SHP77 treated with DMSO at 0.1 percent for 48 hours (cell line): ENCODE measurements around the gene MAP3K10.
A peak's percentile ranks its signal among the peaks of the same experiment; 100 is the strongest.
"Not testable (repeated sequence)": the region's sequence is repeated elsewhere in the genome, so short reads cannot be mapped to it uniquely, and the experiment has no call there.

Experiments used
- DNase-seq: peaks from one replicate; lab custom pipeline; 2025; lab: John Stamatoyannopoulos, UW

Gene MAP3K10

DNA sequence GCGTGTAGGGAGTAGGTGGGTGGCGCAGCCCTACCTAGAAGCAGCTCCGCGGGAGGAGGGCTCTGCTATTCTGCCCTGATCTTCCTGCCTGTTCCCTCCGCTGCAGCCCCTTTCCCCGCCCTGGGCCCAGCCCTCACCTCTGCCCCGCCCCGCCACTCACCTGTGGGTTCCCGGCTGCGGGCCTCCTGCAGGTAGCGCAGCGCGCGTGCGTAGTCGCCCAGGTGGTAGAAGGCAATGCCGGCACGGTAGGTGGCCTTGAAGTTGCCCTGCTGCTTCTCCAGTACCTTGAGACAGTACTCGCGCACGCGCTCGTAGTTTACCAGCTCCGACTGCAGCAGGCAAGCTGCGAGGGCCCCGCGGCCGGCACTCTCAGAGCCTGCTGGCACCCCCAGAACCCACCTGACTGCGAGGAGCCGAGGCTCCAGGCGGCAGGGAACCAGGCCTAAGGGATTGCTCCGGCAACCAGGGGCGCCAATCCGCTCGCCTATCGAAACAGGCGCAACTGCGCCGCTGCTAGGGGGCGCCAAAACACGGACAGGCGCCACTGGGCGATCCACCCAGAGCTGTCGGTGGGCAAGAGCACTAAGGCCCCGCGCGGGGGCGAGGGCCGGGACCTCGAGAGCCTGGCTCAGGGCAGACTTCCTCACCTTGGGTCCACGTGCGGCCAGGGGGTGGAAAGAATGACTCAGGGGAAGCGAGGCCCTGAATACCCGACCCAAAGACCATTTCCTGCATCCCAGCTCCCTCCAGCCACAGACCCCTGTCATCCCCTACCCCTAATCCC, 26.0 kb downstream of the MAP3K10 start:
- no peak for DNase-seq

GRCh38 chr19:40217934-40218890, 27.0 kb downstream of the MAP3K10 start, which contains the start of gene TTC9B:
TSS of gene TTC9B (minus strand) at chr19:40218384. CDS start at chr19:40218381, 3 bp downstream.
- no peak for DNase-seq

DNA sequence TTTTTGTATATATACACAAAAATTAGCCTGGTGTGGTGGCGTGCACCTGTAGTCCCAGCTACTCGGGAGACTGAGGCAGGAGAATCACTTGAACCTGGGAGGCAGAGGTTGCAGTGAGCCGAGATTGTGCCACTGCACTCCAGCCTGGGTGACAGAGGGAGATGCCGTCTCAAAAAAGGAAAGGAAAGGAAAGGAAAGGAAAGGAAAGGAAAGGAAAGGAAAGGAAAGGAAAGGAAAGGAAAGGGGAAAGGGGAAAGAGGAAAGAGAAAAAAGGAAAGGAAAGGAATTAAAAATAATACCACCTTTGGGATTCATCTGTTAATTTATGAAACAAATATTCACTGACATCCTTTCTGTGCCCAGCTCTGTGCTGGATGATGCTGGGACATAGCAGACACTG, 27.8 kb downstream of the MAP3K10 start:
- not testable (repeated sequence) for DNase-seq

DNA sequence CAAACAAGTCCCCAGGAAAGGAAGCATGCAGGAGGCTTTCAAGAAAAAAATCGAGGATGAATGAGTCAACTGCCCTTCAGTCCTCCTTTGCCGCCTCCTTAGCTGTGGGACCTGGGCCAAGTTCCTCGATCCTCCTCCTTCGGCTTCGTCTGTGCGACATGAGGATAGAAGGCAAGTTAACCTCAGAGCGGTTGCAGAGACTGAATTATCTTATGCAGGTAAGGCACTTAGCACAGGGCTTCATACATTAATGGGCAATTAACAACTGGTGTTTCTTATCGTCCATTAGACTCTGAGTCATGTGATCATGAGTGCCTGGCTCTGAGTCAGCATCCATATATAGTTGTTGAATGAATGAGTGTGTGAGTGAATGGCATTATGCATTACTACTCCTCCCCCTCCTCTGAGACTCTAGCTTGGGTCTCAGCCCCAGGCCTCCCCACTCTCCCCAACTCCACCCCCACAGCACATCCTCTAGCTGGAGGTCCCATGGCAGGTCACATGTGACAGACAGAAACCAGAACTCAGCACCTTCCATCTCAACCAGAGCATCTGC, 28.6 kb downstream of the MAP3K10 start:
- peak; percentile 32 for DNase-seq

GRCh38 chr19:40220674-40221073, 29.4 kb downstream of the MAP3K10 start:
- no peak for DNase-seq

DNA sequence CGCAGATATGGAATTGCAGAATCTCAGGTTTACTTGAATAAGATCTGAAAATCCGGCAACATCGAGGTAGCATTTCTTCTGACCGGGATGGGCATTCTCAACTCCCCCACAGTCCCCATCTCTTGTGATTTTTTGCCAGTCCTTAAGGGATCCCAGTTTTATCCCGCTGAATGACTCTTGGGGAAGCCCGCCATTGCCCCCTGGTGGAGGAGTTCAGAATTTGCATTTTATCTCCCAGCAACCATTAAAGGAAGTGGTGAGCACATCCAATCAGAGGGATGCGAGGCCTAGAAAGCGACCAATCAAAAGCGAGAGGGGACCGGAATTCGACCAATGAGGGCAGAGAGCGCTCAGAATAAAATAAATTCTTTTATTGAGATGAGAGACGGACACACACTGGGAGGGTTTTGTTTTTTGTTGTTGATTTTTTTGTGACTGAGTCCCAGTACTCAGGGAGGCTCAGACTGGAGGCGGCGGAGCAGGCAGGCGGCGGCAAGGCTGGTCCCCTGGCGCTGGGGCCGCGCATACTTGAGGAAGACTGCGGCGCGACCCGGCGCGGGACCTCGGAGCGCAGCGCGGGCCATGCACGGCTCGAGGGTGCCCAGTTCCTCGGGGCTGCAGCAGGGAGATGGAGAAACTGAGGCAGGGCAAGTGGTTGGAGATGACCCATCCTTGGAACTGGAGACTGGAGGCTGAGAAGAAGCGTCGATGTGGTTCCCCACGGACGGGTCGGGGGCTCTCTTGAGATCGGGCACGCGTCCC, 30.8 kb downstream of the MAP3K10 start:
- peak; percentile 86 for DNase-seq

- no peak for DNase-seq
These were observed 32.1 kb downstream of the MAP3K10 start for GRCh38 chr19:40223135-40223822.

GRCh38 chr19:40224342-40225150, 33.3 kb downstream of the MAP3K10 start:
- no peak for DNase-seq

DNA sequence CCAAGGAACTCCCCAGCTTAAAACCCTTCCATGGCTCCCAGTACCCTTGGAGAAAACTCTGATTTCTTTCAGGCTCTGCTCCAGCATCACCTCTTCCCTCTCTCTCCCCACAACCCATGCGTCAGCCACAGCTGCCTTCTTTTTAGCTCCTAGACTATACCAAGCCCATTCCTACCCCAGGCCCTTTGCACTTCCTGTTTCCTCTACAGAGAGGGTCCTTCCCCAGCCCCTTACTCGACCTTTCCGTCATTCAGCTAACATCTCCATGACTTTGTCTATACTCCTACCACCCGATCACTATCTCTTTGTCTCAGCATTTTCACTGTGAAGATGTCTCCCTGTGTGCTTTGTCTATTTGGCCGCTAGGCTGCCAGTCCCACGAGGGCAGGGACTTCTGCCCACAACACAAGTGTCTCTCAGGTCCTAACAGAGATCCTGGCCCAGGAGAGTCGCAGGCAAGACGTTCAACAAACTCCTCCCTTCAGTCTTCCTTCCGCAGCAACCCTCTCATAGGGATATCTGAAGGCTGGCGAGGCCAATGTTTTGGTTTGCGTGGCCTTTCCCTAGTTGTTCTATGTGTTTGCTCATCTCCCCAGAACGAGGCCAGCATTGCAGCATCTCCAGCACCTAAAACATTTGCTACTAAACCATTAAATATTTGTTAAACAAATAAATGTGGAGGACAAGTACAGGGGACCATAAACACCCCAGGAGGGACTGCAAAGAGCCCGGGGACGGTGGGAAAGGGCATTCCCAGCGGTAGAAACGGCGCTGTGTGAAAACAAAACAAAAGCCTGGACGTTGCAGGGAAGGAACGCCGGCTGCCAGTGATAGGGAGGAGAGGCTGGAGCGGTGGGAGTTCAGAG, 34.4 kb downstream of the MAP3K10 start:
- DNase-seq = no peak

- DNase-seq = no peak
These were observed 37.1 kb downstream of the MAP3K10 start for GRCh38 chr19:40228346-40228745.

- no peak for DNase-seq
These were observed 37.6 kb downstream of the MAP3K10 start for GRCh38 chr19:40228863-40229262.

DNA sequence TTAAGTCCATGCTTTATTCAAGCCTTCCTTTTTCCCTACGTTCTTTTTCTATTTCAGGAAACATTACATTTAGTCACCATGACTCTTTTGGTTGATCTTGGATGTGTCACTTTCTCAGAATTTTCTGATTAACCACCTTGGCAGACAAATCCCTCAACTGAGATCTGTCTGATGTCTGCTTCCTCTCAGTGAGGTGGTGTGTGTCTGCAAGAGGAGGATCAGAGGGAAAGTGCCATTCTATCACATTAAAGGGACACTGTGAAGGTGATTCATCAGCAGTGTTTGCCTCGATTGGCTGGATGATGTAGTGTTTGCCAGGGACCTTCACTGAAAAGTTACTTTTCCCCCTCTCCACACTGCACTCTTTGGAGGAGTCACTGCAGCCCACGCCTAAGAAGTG, 38.3 kb downstream of the MAP3K10 start:
- DNase-seq = no peak

- no peak for DNase-seq
These were observed 38.7 kb downstream of the MAP3K10 start for GRCh38 chr19:40229926-40230417.

DNA sequence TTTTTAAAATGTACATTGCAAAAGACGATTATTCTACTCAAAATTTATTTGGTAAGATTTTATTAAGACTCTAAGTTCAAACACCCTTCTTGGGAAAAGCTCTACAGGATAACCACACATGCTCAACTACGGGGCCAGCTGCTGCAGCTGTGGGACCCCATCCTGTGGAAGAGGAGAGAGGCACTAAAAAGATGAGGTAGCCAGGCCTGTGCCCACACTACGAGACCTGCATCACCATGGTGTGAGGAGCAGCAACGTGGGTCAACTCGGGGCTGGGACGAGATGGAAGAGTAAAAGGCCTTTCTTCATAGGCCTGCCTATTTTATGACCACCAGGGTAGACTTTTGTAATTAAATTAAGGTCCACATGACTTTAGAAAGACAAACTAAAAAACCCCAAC, 39.8 kb downstream of the MAP3K10 start:
- no peak for DNase-seq

GRCh38 chr19:40231544-40232424, 40.6 kb downstream of the MAP3K10 start:
- no peak for DNase-seq

GRCh38 chr19:40232479-40232878, 41.3 kb downstream of the MAP3K10 start:
- no peak for DNase-seq

DNA sequence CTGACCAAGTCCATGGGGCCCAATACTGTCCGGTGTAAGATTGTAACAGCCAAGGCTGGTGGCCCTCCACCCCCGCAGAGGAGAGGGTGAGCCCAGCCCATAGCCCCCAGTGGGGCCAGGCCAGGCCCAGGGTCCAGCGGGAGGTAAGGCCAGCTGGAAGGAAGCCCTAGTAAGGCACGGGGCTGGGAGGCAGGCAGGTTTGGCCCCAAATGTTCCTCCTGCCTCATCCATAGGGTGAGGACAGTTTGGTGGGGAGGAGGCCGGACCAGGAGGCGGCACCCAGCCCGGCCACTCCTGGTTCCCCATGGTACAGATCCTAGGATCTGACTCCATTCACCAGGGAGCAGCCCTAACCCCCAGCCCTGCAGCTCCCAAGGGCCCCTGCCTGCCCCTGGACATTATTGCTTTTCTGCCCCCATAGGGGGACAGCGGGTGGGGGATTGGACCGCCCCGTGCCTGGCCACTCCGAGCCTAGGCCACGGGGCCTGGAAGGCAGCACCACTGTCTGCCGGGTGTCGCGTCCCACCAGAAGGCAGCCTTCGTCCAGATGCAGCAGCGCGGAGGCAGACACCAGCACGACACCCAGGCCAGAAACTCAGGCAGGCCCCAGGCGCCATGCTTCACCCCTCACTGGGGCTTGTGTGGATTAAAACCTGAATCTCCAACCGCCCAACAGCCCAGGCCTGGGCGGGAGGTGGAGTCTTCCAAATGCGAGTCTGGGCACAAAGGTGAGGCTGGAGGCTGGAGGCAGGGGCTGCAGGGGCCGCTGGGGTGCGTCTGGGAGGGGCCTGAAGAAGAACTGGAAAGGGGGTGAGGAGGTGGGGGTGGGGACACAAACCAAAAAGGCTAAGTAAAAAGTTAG, 42.0 kb downstream of the MAP3K10 start:
- no peak for DNase-seq
